BE2C (cell line): Measurements from ENCODE around the gene BAHCC1.

Experiments used
- DNase-seq: peaks from one replicate; pipeline ENCODE4 v3.0.0-alpha.2; 2020
- H3K27me3 ChIP-seq: fragments of 250-450 bp; sonication (Bioruptor Pico); 2 replicates; pipeline ENCODE4 v1.5.1; 2020; ENCODE audit warnings: mild to moderate bottlenecking
- H3K36me3 ChIP-seq: fragments of 250-450 bp; sonication (Bioruptor Pico); 2 replicates; pipeline ENCODE4 v1.5.1; 2020; ENCODE audit warnings: mild to moderate bottlenecking
- H3K4me1 ChIP-seq: fragments of 250-450 bp; sonication (Bioruptor Pico); 2 replicates; pipeline ENCODE4 v1.5.1; 2020
- H3K4me3 ChIP-seq: 2 replicates; pipeline ENCODE4 v1.5.1; 2011; ENCODE audit warnings: low read depth, low read length
- H3K9me3 ChIP-seq: fragments of 250-450 bp; sonication (Bioruptor Pico); 2 replicates; pipeline ENCODE4 v1.5.1; 2020
- TF ChIP-seq, protein P1 (sequence below): IDR thresholded peaks from 2 replicates; pipeline ENCODE4 v1.5.1; 2012; ENCODE audit warnings: mild to moderate bottlenecking, low read depth, low read length

BAHCC1 gene

DNA sequence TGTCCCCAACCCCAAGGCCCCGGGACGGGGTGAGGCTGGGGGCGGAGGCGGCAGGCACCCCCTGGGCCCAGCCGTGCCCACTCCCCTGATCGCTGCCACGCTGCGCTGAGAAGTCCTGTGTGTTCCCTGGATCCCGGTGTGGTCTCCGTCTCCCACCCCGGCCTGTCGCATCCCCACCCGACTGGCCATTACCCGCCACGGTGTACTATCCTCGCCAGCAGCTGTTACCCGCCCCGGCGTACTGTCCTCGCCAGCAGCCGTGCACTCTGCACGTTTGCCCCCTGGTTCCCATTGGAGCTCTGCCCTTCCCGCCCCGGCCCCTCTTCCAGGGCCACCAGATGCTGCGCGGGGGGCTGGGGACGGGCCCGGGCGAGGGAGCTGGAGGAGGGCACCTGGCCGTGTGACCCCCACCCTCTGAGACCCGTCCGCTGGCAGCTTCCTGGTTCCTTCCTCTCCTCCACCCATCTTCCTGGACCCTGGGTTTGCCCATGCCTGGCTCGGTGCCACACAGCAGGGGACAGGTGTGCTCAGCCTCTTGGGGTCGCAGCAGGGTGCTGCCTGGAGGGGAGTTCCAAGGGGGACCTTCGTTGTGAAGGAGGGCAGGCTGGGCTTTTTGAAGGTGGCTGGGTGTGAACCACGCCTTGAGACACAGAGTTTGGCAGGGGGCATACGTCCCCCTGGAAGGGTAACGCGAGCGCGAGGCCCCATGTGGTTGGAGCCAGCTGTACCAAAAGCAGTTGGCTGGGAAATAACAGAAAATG is 19.7 kb downstream of the BAHCC1 start:
- Histone ChIP-seq H3K4me1 (peaks cover 21% of the 10 kb centered on the region), H3K4me3 (no peak overlapping the region), H3K36me3 (no peaks in the 10 kb centered on the region), H3K27me3 (no peaks in the 10 kb centered on the region), H3K9me3 (no peaks in the 10 kb centered on the region)
- TF ChIP-seq, protein P1, sequence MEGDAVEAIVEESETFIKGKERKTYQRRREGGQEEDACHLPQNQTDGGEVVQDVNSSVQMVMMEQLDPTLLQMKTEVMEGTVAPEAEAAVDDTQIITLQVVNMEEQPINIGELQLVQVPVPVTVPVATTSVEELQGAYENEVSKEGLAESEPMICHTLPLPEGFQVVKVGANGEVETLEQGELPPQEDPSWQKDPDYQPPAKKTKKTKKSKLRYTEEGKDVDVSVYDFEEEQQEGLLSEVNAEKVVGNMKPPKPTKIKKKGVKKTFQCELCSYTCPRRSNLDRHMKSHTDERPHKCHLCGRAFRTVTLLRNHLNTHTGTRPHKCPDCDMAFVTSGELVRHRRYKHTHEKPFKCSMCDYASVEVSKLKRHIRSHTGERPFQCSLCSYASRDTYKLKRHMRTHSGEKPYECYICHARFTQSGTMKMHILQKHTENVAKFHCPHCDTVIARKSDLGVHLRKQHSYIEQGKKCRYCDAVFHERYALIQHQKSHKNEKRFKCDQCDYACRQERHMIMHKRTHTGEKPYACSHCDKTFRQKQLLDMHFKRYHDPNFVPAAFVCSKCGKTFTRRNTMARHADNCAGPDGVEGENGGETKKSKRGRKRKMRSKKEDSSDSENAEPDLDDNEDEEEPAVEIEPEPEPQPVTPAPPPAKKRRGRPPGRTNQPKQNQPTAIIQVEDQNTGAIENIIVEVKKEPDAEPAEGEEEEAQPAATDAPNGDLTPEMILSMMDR, result no peak
- DNase-seq, result no peak

DNA sequence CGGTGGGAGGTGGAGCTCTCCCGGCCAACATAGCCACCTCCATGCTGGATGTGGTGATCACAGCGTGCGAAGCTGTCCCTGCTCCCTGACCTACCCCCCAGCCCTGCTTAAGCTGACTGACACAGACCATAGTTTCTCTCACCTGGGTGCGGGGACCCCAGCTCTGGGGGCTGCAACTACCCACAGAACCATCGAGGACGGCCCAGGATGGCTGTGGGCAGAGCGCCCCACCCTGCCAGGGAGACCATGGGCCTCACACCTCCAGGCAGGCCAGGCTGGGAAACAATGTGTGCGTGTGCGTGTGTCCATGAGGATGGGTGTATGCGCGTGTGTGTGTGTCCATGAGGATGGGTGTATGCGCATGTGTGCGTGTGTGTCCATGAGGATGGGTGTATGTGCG is 20.4 kb downstream of the BAHCC1 start:
- Histone ChIP-seq H3K36me3 (no peaks in the 10 kb centered on the region), H3K4me1 (peaks cover 29% of the 10 kb centered on the region), H3K27me3 (no peaks in the 10 kb centered on the region), H3K4me3 (no peak overlapping the region), H3K9me3 (no peaks in the 10 kb centered on the region)
- TF ChIP-seq, protein P1, result no peak
- no peak for DNase-seq

DNA sequence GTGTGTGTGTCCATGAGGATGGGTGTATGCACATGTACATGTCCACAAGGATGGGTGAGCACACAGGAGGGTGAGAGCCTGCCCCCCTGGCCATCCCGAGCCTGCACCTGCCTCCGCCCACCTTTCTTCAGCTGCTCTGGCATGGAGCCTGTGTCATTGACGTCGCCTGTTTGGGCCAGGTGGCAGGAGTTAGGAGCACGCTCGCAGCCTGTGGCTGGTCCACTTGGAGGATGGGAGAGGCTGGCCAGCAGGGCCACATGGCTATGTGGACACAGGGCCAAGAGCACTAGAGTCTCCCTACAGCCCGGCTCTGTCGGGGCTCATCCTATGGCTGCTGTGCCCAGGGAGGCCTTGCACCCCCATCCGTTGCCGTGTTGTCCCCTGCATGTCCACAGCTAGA is 21.4 kb downstream of the BAHCC1 start:
- Histone ChIP-seq H3K36me3 (no peaks in the 10 kb centered on the region), H3K27me3 (no peaks in the 10 kb centered on the region)
- TF ChIP-seq, protein P1, result no peak

DNA sequence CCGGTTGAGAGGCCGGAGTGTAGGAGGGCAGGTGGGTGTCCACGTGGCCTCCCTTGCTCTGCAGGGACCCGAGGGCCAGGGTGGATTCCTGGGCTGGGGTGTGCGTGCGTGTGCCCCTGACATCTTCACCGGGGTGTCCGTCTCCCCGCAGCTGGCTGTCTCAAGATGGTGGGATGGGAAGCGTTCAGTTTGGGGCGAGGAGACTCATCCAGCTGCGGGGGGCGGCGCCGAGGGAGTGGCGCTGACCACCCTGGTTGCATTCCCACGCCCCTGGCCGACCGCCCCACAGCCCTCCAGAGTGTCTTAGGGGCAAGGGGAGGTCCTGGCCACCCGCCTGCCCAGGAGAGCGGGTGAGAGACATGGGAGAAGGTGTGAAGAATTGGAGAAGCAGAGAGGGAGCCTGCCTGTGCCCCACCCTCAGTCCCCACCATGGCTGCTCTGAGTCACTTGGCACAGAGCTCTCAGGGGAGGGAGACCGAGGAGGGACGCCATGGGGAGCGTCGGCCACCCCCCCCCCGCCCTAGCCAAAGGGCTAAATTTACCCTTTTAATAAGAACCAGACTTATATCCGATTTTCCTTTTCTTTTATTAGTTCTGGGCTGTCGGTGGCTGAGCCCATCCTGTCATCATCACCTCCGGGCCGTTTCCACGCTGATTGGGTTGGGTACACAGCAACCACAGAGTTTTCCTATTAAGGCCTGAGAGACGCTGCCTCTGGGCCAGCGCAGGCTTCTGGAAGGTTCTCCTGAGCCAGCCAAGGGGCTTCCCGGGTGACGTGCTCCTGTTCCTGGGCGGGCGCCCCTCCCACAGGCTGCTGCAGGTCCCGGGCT is 22.0 kb downstream of the BAHCC1 start:
- no peaks in the 10 kb centered on the region for H3K27me3 ChIP-seq
- TF ChIP-seq, protein P1, result no peak
- H3K4me3 ChIP-seq, result no peak overlapping the region
- no peak for DNase-seq
- H3K36me3 ChIP-seq, result no peaks in the 10 kb centered on the region
- peaks cover 35% of the 10 kb centered on the region for H3K4me1 ChIP-seq
- H3K9me3 ChIP-seq, result no peaks in the 10 kb centered on the region

More for the DNA sequence above, 21.4 kb downstream of the BAHCC1 start:
- no peaks in the 10 kb centered on the region for H3K9me3 ChIP-seq
- no peak for DNase-seq
- no peak overlapping the region for H3K4me3 ChIP-seq
- H3K4me1 ChIP-seq, result peaks cover 34% of the 10 kb centered on the region

DNA sequence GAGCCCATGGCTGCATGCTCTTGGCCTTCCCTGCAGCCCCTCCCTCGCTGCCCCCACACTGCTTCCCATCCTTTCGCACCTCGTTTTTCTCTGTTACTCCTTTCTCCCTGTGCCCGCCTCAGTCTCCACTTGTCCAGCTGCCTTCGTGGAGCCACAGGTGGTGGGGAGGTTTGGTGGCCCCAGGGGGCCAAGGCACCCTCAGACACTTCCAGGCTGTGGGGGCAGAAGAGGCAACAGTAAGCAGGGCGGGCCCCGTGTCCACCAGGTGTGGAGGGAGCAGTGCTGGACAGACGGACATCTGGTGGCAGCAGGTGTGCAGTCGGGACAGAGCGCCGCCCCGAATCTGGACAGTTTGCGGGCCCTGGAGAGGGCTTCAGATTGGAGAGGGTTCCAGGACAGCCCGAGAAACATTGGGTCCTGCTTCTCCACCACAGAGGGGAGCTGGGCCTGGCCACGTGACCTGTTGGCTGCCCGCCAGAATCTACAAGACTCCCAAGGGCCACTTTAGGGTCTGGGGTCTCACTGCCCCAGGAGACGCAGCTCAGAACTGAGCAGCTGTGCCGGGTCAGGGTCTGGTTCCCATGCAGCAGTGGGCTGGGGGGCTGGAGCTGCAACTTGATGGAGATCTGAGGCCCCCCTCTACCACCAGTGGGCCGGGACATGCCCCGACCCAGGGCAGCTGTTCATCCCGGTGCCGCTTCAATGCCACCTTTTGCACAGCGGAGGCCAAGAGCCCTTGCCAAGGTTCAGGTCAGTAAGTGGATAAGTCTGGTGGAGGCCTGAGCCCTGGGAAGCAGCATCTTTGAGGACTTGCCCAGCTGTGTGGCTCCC is 22.8 kb downstream of the BAHCC1 start:
- no peaks in the 10 kb centered on the region for H3K36me3 ChIP-seq
- H3K4me1 ChIP-seq, result peaks cover 41% of the 10 kb centered on the region
- H3K4me3 ChIP-seq, result no peak overlapping the region
- H3K27me3 ChIP-seq, result no peaks in the 10 kb centered on the region
- TF ChIP-seq, protein P1, result no peak
- DNase-seq, result no peak
- H3K9me3 ChIP-seq, result no peaks in the 10 kb centered on the region
